ENCODE data around the gene SPPL3.

GRCh38 chr12:120861074-120861795, 42.9 kb downstream of the SPPL3 start:
- TF ChIP-seq CTCF (IDR thresholded peaks at IDR 0.05 in 2 of 3, conservative IDR thresholded peaks at IDR 0.05 in 1 of 3; ENCODE audit: borderline replicate concordance in 1 of 3, insufficient read depth in 1 of 3, low read depth in 2 of 3, low read length in 2 of 3) (no peak), POLR2A (IDR thresholded peaks at IDR 0.05; ENCODE audit: borderline replicate concordance, extremely low read depth, insufficient read depth, insufficient read length) (no peak), RAD21 (IDR thresholded peaks at IDR 0.05; ENCODE audit: low read depth) (no peak), ZFX (IDR thresholded peaks at IDR 0.05) (no peak), EZH2phosphoT487 (IDR thresholded peaks at IDR 0.05; ENCODE audit: borderline replicate concordance) (no peak), MAX (IDR thresholded peaks at IDR 0.05) (no peak), POLR2AphosphoS5 (IDR thresholded peaks at IDR 0.05; ENCODE audit: low read depth, low read length) (no peak), SP1 (IDR thresholded peaks at IDR 0.05; ENCODE audit: low read depth) (no peak), EZH2 (IDR thresholded peaks at IDR 0.05) (no peak), JUND (IDR thresholded peaks at IDR 0.05) (no peak), CEBPB (IDR thresholded peaks at IDR 0.05; ENCODE audit: low read depth) (no peak)
- TF ChIP-seq, protein P1, sequence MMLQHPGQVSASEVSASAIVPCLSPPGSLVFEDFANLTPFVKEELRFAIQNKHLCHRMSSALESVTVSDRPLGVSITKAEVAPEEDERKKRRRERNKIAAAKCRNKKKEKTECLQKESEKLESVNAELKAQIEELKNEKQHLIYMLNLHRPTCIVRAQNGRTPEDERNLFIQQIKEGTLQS (IDR thresholded peaks at IDR 0.05): no peak
- TF ChIP-seq, protein P2, sequence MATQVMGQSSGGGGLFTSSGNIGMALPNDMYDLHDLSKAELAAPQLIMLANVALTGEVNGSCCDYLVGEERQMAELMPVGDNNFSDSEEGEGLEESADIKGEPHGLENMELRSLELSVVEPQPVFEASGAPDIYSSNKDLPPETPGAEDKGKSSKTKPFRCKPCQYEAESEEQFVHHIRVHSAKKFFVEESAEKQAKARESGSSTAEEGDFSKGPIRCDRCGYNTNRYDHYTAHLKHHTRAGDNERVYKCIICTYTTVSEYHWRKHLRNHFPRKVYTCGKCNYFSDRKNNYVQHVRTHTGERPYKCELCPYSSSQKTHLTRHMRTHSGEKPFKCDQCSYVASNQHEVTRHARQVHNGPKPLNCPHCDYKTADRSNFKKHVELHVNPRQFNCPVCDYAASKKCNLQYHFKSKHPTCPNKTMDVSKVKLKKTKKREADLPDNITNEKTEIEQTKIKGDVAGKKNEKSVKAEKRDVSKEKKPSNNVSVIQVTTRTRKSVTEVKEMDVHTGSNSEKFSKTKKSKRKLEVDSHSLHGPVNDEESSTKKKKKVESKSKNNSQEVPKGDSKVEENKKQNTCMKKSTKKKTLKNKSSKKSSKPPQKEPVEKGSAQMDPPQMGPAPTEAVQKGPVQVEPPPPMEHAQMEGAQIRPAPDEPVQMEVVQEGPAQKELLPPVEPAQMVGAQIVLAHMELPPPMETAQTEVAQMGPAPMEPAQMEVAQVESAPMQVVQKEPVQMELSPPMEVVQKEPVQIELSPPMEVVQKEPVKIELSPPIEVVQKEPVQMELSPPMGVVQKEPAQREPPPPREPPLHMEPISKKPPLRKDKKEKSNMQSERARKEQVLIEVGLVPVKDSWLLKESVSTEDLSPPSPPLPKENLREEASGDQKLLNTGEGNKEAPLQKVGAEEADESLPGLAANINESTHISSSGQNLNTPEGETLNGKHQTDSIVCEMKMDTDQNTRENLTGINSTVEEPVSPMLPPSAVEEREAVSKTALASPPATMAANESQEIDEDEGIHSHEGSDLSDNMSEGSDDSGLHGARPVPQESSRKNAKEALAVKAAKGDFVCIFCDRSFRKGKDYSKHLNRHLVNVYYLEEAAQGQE (IDR thresholded peaks at IDR 0.05; ENCODE audit: low read depth): no peak

All from HCT116 (cell line).